HEK293 (cell line): ENCODE results near the gene HABP4.

ENCODE experiments used
- CTCF ChIA-PET: fragments of 350-600 bp; formaldehyde crosslinking; extraction: SDS; loops from one replicate; lab custom pipeline; 2021; ENCODE audit warnings: antibody characterized with exemption; lab: Yijun Ruan, JAX
- POLR2A ChIA-PET: fragments of 300-600 bp; formaldehyde crosslinking; extraction: SDS; loops from one replicate; lab custom pipeline; 2020; ENCODE audit warnings: antibody characterized with exemption, inconsistent platforms; lab: Yijun Ruan, JAX
- H3K27ac ChIP-seq: fragments of 200-500 bp; sonication (Bioruptor generic); 2 replicates; pipeline ENCODE4 v1.5.1; 2014; ENCODE audit warnings: low read depth, low read length, control low read depth, inconsistent platforms; ENCODE audit errors: extremely low read depth
- H3K36me3 ChIP-seq, 2 experiments: fragments of 200-500 bp in 1 of 2; sonication (Bioruptor generic) in 1 of 2; 1 replicate in 1 of 2; 2 replicates in 1 of 2; pipeline ENCODE4 v1.5.1; 2014 to 2017; ENCODE audit warnings: inconsistent platforms in 2 of 2, low read length in 2 of 2; ENCODE audit not compliant: control insufficient read depth in 2 of 2, insufficient read depth in 1 of 2
- H3K4me1 ChIP-seq: fragments of 200-500 bp; sonication (Bioruptor generic); 2 replicates; pipeline ENCODE4 v1.5.1; 2014; ENCODE audit warnings: mild to moderate bottlenecking, low read length, inconsistent platforms; ENCODE audit not compliant: control insufficient read depth, insufficient read depth
- H3K4me3 ChIP-seq: 2 replicates; pipeline ENCODE4 v1.5.1; 2011; ENCODE audit warnings: low read depth, mild to moderate bottlenecking, control low read depth, low read length, moderate library complexity
- H3K9me3 ChIP-seq: fragments of 200-500 bp; sonication (Bioruptor generic); 2 replicates; pipeline ENCODE4 v1.5.1; 2014; ENCODE audit warnings: low read depth, low read length, inconsistent platforms; ENCODE audit not compliant: control insufficient read depth, insufficient read depth
- HIC1 ChIP-seq: fragments of 450-650 bp; formaldehyde crosslinking; IDR thresholded peaks from 2 replicates; pipeline ENCODE4 v1.5.1; 2016; ENCODE audit warnings: missing biosample characterization, missing genetic modification characterization
- MEIS1 ChIP-seq: sonication (generic); formaldehyde crosslinking; IDR thresholded peaks from 2 replicates; pipeline ENCODE4 v1.8.1; 2022; ENCODE audit warnings: missing genetic modification reagents, mild to moderate bottlenecking, borderline replicate concordance
- OSR2 ChIP-seq: fragments of 450-650 bp; formaldehyde crosslinking; IDR thresholded peaks from 2 replicates; pipeline ENCODE4 v1.5.1; 2016; ENCODE audit warnings: missing biosample characterization, missing genetic modification characterization
- PBX3 ChIP-seq: sonication (generic); formaldehyde crosslinking; IDR thresholded peaks from 2 replicates; pipeline ENCODE4 v1.8.1; 2022; ENCODE audit warnings: mild to moderate bottlenecking, moderate library complexity, missing genetic modification reagents
- PRDM6 ChIP-seq: fragments of 450-650 bp; formaldehyde crosslinking; IDR thresholded peaks from 2 replicates; pipeline ENCODE4 v1.5.1; 2017; ENCODE audit warnings: missing biosample characterization, missing genetic modification characterization
- SCRT1 ChIP-seq: fragments of 450-650 bp; formaldehyde crosslinking; IDR thresholded peaks from 2 replicates; pipeline ENCODE4 v1.5.1; 2016; ENCODE audit warnings: missing biosample characterization, missing genetic modification characterization, borderline replicate concordance
- SP7 ChIP-seq: fragments of 450-650 bp; formaldehyde crosslinking; IDR thresholded peaks from 2 replicates; pipeline ENCODE4 v1.5.1; 2016; ENCODE audit warnings: missing biosample characterization, missing genetic modification characterization
- ZNF221 ChIP-seq: fragments of 450-650 bp; formaldehyde crosslinking; IDR thresholded peaks from 2 replicates; pipeline ENCODE4 v1.5.1; 2017; ENCODE audit warnings: missing biosample characterization, missing genetic modification characterization, borderline replicate concordance
- ZNF26 ChIP-seq: fragments of 450-650 bp; formaldehyde crosslinking; IDR thresholded peaks from 2 replicates; pipeline ENCODE4 v1.5.1; 2016; ENCODE audit warnings: missing biosample characterization, missing genetic modification characterization
- ZNF280C ChIP-seq: fragments of 450-650 bp; formaldehyde crosslinking; IDR thresholded peaks from 2 replicates; pipeline ENCODE4 v1.5.1; 2016; ENCODE audit warnings: missing biosample characterization, missing genetic modification characterization
- ZNF433 ChIP-seq: fragments of 450-650 bp; formaldehyde crosslinking; IDR thresholded peaks from 2 replicates; pipeline ENCODE4 v1.5.1; 2016; ENCODE audit warnings: missing biosample characterization, missing genetic modification characterization, low read depth
- ZNF549 ChIP-seq: fragments of 450-650 bp; IDR thresholded peaks from 2 replicates; pipeline ENCODE4 v1.5.1; 2018; ENCODE audit warnings: missing biosample characterization, missing genetic modification characterization, mild to moderate bottlenecking, inconsistent platforms, moderate library complexity
- ZNF596 ChIP-seq: fragments of 450-650 bp; IDR thresholded peaks from 2 replicates; pipeline ENCODE4 v1.5.0; 2018; ENCODE audit warnings: missing biosample characterization, mild to moderate bottlenecking, missing genetic modification characterization, moderate library complexity
- ZSCAN18 ChIP-seq: fragments of 450-650 bp; formaldehyde crosslinking; IDR thresholded peaks from 2 replicates; pipeline ENCODE4 v1.5.1; 2016; ENCODE audit warnings: missing biosample characterization, missing genetic modification characterization

The HABP4 gene

GRCh38 chr9:96423985-96424336 lies 26.0 kb upstream of the HABP4 start (continued):
- TF ChIP-seq HIC1 (tag by site-specific recombination) (no peak), SCRT1 (tag by site-specific recombination) (no peak), ZNF221 (tag by site-specific recombination) (no peak), MEIS1 (CRISPR knock-in tag) (no peak), ZNF596 (no peak), ZNF549 (tag by site-specific recombination) (no peak), PBX3 (no peak)

GRCh38 chr9:96425500-96426169 lies 24.3 kb upstream of the HABP4 start:
- POLR2A ChIA-PET, result no interaction called here
- Histone ChIP-seq H3K27ac (no peak overlapping the region), H3K4me1 (no peaks in the 10 kb centered on the region), H3K4me3 (no peak overlapping the region), H3K9me3 (no peaks in the 10 kb centered on the region), H3K36me3 (no peaks in the 10 kb centered on the region)
- no peak for TF ChIP-seq ZNF280C (tag by site-specific recombination)
- TF ChIP-seq ZNF26 (tag by site-specific recombination), result no peak
- no peak for TF ChIP-seq ZNF433 (tag by site-specific recombination)
- no peak for TF ChIP-seq SP7 (tag by site-specific recombination)
- peak; percentile 66 for TF ChIP-seq PRDM6
- TF ChIP-seq ZSCAN18 (tag by site-specific recombination), result no peak
- TF ChIP-seq OSR2 (tag by site-specific recombination), result 0 out of 2 replicates have a peak, but pooled peaks have one; percentile 8
- CTCF ChIA-PET, result interaction anchor here (0.5 kb wide), 1 partner anchor 1756 kb away, joined by 3 read pairs; no protein-coding TSS in a partner anchor
